Thoracic aorta endothelial cell (primary cell): ENCODE results near the gene PIGV. TPM values are rescaled to one million over a fixed set of nuclear protein-coding genes. Genes with fewer than 3 reads are reported as not detected.

Experiments used
- small RNA-seq: library from RNA; depleted of rRNA; stranded (forward); fragments of <200 nt; gene quantifications from one replicate; pipeline ENCODE3, GENCODE V24; 2012
- total RNA-seq: library from RNA; depleted of rRNA; stranded (reverse); fragments of >200 nt; gene quantifications from 2 replicates; pipeline ENCODE4 v1.2.3, GENCODE V29; 2012

The PIGV gene
- total RNA-seq = 6.6 and 7.4 TPM in 2 replicates

GRCh38 chr1:26787706-26788514 lies at the start of gene PIGV:
TSS of gene PIGV (plus strand) at chr1:26787950. CDS start at chr1:26790816, 2,866 bp downstream.

GRCh38 chr1:26826261-26827105 lies 38.7 kb downstream of the PIGV start, which contains the start of gene ZDHHC18:
TSS of gene ZDHHC18 (plus strand) at chr1:26826688. CDS start at chr1:26826805, 117 bp downstream.

Small RNA genes lying within 50 kb of the gene (small RNA-seq; reads per million reads assigned to genes)
- not detected for gene RN7SL165P

Other genes with a start within 250 kb of the PIGV start
- 40.4 and 47.7 TPM in 2 replicates for gene ARID1A, start 91.9 kb upstream of the PIGV start, total RNA-seq
- gene ZDHHC18, start 38.7 kb downstream of the PIGV start, total RNA-seq = 9.4 and 18.3 TPM in 2 replicates
- gene SFN, start 75.2 kb downstream of the PIGV start, total RNA-seq = not detected in 2 replicates
- gene GPN2, start 102.3 kb downstream of the PIGV start, total RNA-seq = 10.4 and 11.2 TPM in 2 replicates
- 7.5 and 7.8 TPM in 2 replicates for gene GPATCH3, start 112.5 kb downstream of the PIGV start, total RNA-seq
- gene NR0B2, start 126.0 kb downstream of the PIGV start, total RNA-seq = not detected in 2 replicates
- gene NUDC, start 133.8 kb downstream of the PIGV start, total RNA-seq = 58.0 and 60.5 TPM in 2 replicates
- gene KDF1, start 172.5 kb downstream of the PIGV start, total RNA-seq = not detected in 2 replicates
- gene TRNP1, start 205.7 kb downstream of the PIGV start, total RNA-seq = 10.2 and 10.8 TPM in 2 replicates
- 0.27 and 0.79 TPM in 2 replicates for gene TENT5B, start 224.9 kb downstream of the PIGV start, total RNA-seq